Heart left ventricle (tissue), 13 donors: Measurements from ENCODE around the gene TMEM72.
A peak's percentile ranks its signal among the peaks of the same experiment; 100 is the strongest.

ENCODE experiments used
- CTCF ChIP-seq, 12 donors: fragments of 200-600 bp; sonication (generic) in 4 of 12; IDR thresholded peaks; one replicate each; pipeline versions ENCODE4 v1.5.0 to v1.8.0; 2018 to 2022; ENCODE audit warnings: antibody characterized with exemption in 12 of 12, mild to moderate bottlenecking in 5 of 12
- POLR2A ChIP-seq, 2 donors: fragments of 450-650 bp; IDR thresholded peaks; one replicate each; pipeline ENCODE4 v1.6.1; 2017; ENCODE audit warnings: antibody characterized with exemption in 2 of 2, mild to moderate bottlenecking in 2 of 2, moderate library complexity in 2 of 2
- donor health status: ischemic (EF 13 %, LVEDD 7.1; RV severe dilation, severe dysfunction).
- donor health status: DM: no; HTN: yes; CAD: no.
- donor health status: DM: no; HTN: no; CAD: no.
- donor health status: ischemic (EF 25% LVEDD 6.9; RV normal size, moderate dysfunction).
- donor health status: ischemic (EF 25% LVEDD 5.7; RV mildly dilated, moderate dysfunction).
- donor health status: ischemic (EF 35%, LVEDD 5.7; RV mildly dilated, moderate dysfunction).
- donor health status: nonischemic (EF 11% LVEDD 7.7; RV severe dilation, severe dysfunction).
- donor health status: DM: yes; HTN: yes; CAD: no.
- donor health status: PGD.
- donor health status: ischemic (EF 29% LVEDD 5.4; RV normal size, mild dysfunction).
- donor health status: nonischemic (EF 23%, LVEDD 6.1; RV moderate dilation, normal function).

- peak; percentile 92 to 100 (median 98) for TF ChIP-seq CTCF (IDR thresholded peaks at IDR 0.05)
- TF ChIP-seq POLR2A (IDR thresholded peaks at IDR 0.05) = peak in 1 of 2 donors; percentile 61
These were observed 63.7 kb downstream of the TMEM72 start for GRCh38 chr10:44974628-44975430.
